ENCODE results near the gene DEFB132. TPM values are rescaled to one million over a fixed set of nuclear protein-coding genes. Genes with fewer than 3 reads are reported as not detected.

DEFB132 gene
- total and polyA plus RNA-seq, 2 donors (not counting 3 experiments of a cell fraction or from before 2014, with no cell fraction given) = not detected

GRCh38 chr20:259981-260380 is 2.5 kb downstream of the DEFB132 start:
- intact Hi-C loops (cut with micrococcal nuclease) (loop anchor here (1.0 kb wide), 1 partner anchor 70 kb away; no protein-coding TSS in a partner anchor), dilution Hi-C loops (cut with MboI; ENCODE audit: extremely low pct_ligation_motif_present, low sequenced_read_pairs) (no loop called here)
- no peak overlapping the region for H2AFZ ChIP-seq (ENCODE audit: low read depth, low read length)
- peaks cover 12 to 19% of the 10 kb centered on the region in 2 experiments for H3K27me3 ChIP-seq (ENCODE audit: control insufficient read depth in 2 of 2, insufficient read depth in 2 of 2, low read length in 2 of 2)
- ChIA-PET CTCF (interaction anchor here (3.5 kb wide), 1 partner anchor 70 kb away, joined by 47 read pairs; no protein-coding TSS in a partner anchor), POLR2A (no interaction called here)
- H3K79me2 ChIP-seq (ENCODE audit: control insufficient read depth, insufficient read depth, low read length) = no peaks in the 10 kb centered on the region
- FAIRE-seq (no peak), DNase-seq (ENCODE audit: low read depth, low spot score) (no peak)
- H3K27ac ChIP-seq (ENCODE audit: insufficient read depth, low read depth, low read length) = no peak overlapping the region
- no peak overlapping the region for H3K4me3 ChIP-seq (replicated peaks in 1 of 3; ENCODE audit: insufficient read depth in 1 of 3, low read depth in 1 of 3, low read length in 3 of 3)
- BruUV-seq (replicated peaks) = no TSS peak
- H3K9me3 ChIP-seq (replicated peaks; ENCODE audit: control insufficient read depth, insufficient read depth, low read length) = no peaks in the 10 kb centered on the region
- no peak overlapping the region for H3K4me2 ChIP-seq (ENCODE audit: insufficient read depth, low read length)
- no peak for TF ChIP-seq EZH2 (IDR thresholded peaks at IDR 0.05; ENCODE audit: borderline replicate concordance, low read depth, low read length, severe bottlenecking)
- TF ChIP-seq MYC (IDR thresholded peaks at IDR 0.05; ENCODE audit: low read depth, low read length) = no peak
- no peak for TF ChIP-seq POLR2AphosphoS5 (IDR thresholded peaks at IDR 0.05; ENCODE audit: insufficient read depth, low read depth, low read length)
- TF ChIP-seq POLR2A (IDR thresholded peaks at IDR 0.05; ENCODE audit: low read depth, low read length) = no peak
- no peak for TF ChIP-seq FOS (IDR thresholded peaks at IDR 0.05; ENCODE audit: borderline replicate concordance, insufficient read depth, low read length)
- no peak for TF ChIP-seq GATA2 (IDR thresholded peaks at IDR 0.05; ENCODE audit: insufficient read depth, insufficient read length, low read depth, low read length)
- TF ChIP-seq CTCF (IDR thresholded peaks at IDR 0.05; ENCODE audit: extremely low read depth in 1 of 2, insufficient read depth in 1 of 2, low read depth in 1 of 2, low read length in 2 of 2) = no peak
- no peak for TF ChIP-seq MAX (IDR thresholded peaks at IDR 0.05; ENCODE audit: insufficient read depth, insufficient read length)
- TF ChIP-seq JUN (IDR thresholded peaks at IDR 0.05; ENCODE audit: borderline replicate concordance, insufficient read depth, insufficient read length, low read depth) = no peak
- no peaks in the 10 kb centered on the region for H3K9me1 ChIP-seq (replicated peaks; ENCODE audit: control insufficient read depth, extremely low read depth, insufficient read depth, low read length)
- H4K20me1 ChIP-seq (replicated peaks; ENCODE audit: control insufficient read depth, extremely low read depth, insufficient read depth, low read length) = no peaks in the 10 kb centered on the region
- H3K9ac ChIP-seq (replicated peaks; ENCODE audit: extremely low read depth, insufficient read depth, low read length) = no peak overlapping the region
- no peaks in the 10 kb centered on the region for H3K36me3 ChIP-seq (ENCODE audit: control insufficient read depth in 2 of 2, extremely low read depth in 1 of 2, insufficient read depth in 2 of 2, low read length in 2 of 2)
- no peaks in the 10 kb centered on the region for H3K4me1 ChIP-seq (ENCODE audit: control insufficient read depth, extremely low read depth, insufficient read depth, low read length)

Measured in endothelial cell of umbilical vein (primary cell).